GM23248 (cell line): Measurements from ENCODE around the gene SETBP1.

Experiments used
- EZH2 ChIP-seq: fragments of 200-600 bp; sonication (generic); IDR thresholded peaks from 2 replicates; pipeline ENCODE4 v1.6.1; 2018; ENCODE audit warnings: antibody characterized with exemption, mild to moderate bottlenecking; ENCODE audit not compliant: insufficient read depth, poor library complexity, severe bottlenecking
- EZH2phosphoT487 ChIP-seq: fragments of 200-600 bp; sonication (generic); IDR thresholded peaks from 2 replicates; pipeline ENCODE4 v1.6.1; 2018; ENCODE audit warnings: antibody characterized with exemption, moderate library complexity, mild to moderate bottlenecking, low read depth; ENCODE audit not compliant: insufficient read depth

DNA sequence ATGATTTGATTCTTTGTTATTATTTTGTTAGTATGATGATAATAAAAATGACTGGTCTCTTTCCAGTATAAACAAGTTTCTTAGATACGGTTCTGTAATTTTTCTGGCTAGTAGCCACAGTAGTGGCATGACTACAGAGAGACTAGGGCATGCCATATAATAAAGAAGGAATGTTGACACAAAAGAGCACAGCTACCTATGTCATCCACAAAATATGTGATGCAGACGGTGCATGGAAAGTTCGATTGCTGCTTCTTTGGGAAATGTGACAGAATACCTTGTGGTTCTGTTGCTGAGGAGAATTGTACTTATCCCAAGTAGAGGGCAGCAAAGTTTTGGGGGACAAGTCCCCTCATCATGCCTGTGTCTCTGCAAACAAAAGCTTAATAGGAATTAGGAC is 26.1 kb upstream of the SETBP1 start:
- TF ChIP-seq EZH2, result no peak
- no peak for TF ChIP-seq EZH2phosphoT487
